NCI-H2227 treated with DMSO at 0.1 percent for 48 hours (cell line): Measurements from ENCODE around the gene FUNDC2.
"Not testable (repeated sequence)": the region's sequence is repeated elsewhere in the genome, so short reads cannot be mapped to it uniquely, and the experiment has no call there.

Experiments
- DNase-seq: peaks from one replicate; lab custom pipeline; 2025; lab: John Stamatoyannopoulos, UW

The FUNDC2 gene, protein sequence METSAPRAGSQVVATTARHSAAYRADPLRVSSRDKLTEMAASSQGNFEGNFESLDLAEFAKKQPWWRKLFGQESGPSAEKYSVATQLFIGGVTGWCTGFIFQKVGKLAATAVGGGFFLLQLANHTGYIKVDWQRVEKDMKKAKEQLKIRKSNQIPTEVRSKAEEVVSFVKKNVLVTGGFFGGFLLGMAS

DNA sequence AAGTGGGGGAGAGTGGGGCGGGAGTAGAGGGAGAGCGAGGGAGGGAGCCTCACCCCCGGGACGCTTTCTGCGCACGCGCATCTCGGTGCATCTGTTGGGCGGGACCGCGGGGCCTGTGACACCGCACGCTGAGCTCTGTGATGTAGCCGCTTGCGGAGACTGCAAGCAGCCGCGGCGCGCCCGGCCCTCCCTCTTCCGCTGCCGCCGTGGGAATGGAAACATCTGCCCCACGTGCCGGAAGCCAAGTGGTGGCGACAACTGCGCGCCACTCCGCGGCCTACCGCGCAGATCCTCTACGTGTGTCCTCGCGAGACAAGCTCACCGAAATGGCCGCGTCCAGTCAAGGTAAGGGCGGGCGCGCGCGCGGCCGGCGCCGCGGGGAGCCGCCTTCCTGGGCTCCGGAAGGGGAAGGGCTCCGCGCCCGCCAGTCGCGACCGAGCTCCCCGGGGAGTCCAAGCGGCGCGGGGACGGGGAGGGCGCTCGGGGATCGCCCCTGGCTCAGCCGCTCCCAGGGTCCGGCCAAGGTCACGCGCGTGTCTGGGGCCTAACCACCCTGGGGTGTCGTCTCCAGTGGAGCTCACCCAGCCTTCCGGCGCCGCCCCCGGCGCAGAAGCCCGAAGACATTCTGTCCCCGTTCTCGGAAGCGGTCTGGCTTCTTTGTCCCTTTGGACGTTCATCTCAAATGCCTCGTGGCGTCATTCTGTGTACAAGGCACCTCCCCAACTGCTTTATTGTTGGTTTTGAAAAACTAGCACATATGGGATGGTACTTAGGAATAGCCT lies at the start of gene FUNDC2:
TSS of gene FUNDC2 (plus strand) at position 118 of the 782 bp plus-strand sequence. CDS start at position 213, 95 bp downstream.
- DNase-seq = peak; percentile 86

DNA sequence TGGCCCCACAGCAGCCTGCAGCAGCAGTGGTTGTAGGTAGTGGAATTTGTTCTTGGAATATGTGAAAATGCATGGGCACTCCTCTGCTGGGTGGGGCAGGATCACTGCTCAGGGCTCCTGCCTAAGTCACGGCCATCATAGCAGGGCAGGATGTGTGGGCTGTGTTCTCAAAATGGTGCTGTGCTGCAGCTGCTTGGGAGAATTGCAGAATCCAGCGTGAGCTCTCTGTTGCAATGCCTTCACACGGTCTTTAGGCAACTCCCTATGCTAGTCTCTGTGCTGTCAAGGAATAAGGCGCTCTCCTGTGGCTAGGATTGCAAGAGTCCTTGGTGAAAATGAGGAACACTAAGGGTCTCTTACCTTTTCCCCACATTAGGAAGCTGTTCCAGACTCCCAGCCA lies 47.0 kb upstream of the FUNDC2 start:
- DNase-seq = no peak

DNA sequence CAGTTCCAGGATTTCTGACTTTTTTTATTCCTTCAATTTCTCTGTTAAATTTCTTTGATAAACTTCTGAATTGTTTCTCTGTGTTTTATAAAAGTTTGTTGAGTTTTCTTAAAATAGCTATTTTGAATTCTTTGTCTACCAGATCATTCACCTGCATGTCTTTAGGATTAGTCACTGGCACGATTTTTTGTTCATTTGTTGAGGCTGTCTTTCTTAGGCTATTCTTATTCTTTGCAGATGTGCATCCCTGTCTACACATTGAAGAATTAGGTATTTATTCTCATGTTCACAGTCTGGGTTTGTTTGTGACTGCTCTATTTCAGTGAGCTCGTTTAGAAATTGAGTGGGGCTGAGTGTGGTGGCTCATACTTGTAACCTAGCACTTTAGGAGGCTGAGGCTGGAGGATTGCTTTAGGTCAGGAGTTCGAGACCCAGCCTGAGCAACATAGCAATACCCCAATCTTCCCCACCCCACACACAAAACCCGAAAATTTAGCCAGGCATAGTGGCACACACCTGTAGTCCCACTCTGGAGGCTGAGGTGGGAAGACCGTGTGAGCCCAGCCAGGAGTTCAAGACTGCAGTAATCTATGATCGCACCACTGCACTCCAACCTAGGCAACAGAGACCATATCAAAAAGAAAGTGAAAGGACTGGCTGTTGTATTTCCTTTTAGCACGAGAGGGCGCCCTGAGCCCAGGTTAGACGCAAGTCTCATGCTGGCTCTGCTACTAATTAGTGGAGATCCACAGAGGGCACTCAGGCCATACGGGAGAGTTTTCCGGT lies 46.1 kb upstream of the FUNDC2 start:
- peak; percentile 37 for DNase-seq

DNA sequence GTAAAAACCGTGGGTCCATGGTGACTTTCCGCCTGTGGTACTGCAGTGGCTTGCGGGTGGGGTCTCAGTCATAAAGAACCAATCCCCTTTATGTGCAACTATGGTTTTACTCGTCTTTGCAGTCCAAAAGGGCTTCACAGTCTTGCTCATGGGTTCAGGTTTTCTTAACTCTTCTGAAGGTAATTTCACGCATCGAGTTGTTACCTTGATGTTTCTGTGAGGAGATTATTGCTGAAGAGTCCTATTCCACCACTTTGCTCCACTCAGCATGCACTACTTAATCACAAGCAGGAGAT lies 45.6 kb upstream of the FUNDC2 start:
- no peak for DNase-seq

DNA sequence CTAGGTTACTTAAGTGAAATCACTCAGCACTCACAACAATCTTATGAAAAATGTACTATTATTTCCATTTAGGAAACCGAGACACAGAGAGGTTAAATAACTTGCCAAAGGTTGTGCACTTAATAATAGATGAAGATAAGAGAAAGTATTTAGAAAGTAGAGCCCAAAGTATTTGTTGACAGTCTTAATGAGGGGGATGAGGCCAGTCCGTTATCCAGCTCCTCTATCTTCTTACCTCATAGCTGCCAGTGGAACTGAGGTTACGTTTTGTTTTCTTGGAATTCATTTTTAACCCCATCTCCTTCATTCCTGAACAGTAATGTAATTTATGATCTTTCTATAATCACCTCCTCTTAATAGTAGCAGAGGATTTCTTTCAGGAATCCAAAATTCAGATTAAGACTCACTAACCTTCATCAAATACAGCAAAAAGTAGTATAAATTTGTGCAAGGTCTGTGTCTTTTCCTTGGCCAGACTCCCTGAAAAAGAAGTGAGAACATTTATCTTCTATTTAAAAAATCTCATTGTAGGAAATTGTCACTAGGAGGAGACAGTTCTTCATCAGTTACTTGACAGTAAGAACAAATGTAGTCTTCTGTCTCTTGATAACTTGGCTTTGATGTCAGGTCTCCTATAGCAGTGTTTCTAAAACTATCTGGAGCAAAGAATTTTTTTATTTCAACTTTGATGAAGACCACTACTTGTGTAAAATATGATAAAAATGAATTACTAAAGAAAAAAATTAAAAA lies 39.6 kb upstream of the FUNDC2 start:
- no peak for DNase-seq

DNA sequence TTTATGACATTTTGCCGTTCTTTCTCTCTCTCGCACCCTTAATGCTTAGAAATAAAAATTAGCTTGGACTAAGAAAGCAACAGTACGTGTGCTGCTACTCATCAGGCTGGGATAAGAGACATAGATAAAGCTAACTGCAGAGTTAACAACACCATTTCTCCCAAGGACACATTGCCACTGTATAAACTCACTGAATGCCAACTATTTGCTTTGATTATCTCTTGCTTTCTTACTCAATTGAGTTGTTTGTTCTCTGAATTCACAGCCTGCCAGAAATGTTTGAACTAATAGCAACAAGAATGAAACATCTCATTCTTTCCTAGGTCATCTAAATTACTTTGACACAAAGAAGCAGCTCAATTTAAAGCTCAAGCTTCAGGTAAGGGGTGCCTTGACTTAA lies 38.7 kb upstream of the FUNDC2 start:
- no peak for DNase-seq

DNA sequence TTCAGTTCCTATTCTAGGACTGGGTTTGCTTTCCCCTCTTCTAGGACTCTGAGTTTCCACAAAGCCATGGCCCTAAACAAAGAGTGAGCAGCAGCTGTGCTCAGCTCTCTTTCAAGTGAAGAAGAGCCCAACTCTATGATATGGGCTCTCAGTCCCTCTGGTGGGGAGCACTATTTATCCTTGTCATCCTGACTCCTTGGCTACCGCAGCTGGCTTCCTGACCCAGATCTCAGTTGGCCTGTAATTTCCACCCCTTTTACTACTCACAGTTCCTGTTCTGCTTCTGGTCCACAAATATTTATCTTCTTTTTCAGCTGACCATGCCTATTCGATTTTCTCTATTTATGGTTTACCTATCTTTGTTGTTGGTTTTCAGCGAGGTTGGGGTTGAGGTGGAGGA lies 37.9 kb upstream of the FUNDC2 start:
- no peak for DNase-seq

DNA sequence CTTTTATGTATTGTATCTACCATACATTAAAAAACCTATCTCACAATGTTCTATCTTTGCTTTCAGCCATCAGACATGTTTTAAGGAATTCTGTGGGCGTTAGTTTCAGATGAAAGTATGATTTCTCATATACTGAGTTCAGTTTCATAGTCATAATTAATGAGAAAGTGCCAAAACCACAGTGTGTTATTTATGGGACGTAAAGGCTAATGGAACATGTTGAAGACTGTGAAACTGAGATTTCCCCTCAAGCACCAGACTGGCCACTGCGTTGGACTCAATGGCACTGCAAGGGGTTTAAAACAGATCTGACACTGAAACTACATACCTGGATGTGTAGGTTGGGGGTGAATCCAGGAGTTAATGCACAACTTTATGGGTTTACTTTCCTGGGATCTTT lies 36.1 kb upstream of the FUNDC2 start:
- no peak for DNase-seq

DNA sequence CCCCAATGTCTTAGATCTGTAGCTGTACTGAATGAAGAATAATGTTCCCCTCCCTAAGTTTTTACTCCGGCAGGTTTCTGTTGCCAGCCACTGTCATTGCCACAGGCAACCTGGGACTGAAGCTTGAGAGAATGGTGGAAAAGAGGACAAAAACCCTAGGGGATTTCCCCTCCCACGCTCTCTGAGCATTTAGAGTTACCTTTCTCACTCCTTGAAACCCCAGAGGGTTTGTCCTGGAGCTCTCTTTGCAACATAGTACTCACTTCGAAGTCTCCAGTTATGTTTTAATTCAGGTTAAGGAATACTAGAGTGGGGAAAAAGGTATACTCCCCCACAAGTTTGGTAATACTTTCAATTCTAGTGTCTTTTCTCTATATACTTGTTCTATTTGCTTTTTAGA lies 35.6 kb upstream of the FUNDC2 start:
- DNase-seq = no peak

DNA sequence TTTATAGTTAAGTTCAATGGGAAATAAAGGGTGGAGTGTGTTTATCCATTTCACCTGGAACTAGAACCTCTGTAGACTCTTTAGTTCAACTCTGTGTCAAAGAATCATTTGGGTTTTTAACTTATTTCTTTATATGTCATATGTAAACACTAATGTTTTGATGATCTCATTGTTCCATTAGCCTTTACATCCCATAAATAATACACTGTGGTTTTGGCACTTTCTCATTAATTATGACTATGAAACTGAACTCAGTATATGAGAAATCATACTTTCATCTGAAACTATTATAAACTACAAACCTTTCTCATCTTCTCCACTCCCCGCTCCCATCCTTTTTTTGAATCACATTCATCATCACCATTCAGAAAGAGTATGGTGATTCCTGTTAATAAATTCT lies 35.2 kb upstream of the FUNDC2 start:
- no peak for DNase-seq

DNA sequence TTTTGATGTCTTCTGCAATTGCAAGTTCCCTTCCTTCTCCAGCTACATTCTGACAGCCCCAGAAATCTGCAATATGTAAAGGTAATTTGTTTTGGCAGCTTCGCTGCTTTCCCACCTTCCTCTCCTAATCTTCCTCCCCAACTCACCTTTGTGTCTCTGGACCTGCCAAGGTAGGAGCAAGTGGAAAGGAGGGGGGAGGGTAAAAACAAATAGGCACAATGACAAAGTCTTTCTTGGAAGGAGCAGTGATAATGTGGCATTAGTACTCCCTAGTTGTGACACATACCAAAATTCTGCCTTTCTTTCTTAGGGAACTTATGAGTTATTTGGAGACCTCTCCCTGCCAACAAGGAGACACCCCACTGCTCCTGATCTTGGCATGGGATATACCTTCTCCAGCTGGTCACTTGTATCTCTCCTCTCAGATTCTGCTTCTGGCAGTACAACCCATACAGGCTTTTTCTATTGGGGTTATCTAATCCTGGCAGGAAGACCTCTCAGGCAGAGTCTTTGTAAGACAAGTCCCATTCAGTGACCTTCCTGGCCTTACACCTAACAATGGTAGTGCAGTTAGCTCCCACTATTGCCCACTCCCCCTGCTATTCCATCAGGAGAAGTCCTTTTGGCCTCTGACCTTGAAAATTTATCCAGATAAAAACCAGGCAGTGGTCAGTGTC lies 28.3 kb upstream of the FUNDC2 start:
- DNase-seq = no peak

DNA sequence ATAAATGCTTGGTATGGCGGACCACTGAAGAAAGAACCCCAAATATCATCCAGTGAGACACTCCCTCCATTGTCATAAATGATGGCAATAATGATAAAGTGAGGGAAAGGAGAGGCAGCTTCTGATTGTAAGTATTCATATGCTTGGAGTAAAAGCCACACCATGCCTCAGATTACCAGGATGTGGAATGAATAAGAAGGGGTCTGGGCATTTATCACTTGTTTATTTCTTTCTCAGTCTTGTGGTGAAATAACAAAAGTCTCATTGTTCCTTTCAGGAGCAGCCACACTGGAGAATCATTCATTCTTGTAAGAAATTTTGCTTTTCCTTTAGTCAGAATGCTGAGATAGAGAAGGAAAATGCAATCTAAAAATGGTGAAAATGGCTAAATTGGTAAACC lies 25.8 kb upstream of the FUNDC2 start:
- no peak for DNase-seq

DNA sequence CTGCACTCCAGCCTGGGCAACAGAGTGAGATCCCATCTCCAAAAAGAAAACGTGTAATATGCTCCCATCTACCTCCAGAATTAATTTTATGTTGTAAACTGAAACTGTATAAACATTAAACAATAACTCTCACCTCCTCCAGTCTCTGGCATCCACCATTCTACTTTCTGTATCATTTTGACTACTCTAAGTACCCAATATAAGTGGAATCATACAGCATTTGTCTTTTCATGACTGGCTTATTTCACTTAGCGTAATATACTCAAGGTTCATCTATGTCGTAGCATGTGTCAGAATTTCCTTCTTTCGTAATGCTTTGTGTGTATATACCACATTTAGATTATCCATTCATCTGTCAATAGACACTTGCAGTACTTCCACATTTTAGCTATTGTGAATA lies 24.8 kb upstream of the FUNDC2 start:
- no peak for DNase-seq

DNA sequence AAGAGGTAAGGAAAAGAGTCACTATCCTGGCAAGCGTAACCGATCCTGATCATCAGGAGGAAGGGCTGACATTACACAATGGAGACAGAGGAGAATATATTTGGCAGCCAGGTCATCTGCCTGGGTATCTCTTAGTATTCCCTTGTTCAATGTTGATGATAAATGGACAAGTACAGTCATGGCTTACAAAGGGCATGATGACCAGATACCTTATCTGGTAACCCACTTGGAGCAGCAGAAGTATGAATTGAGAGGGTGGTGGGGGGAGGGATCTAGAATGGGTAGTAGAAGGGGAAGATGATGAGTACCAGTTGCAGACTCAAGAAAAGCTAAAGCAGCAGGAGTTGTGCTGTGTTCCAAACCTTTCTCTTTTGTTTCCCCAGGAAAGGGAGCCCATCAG lies 21.5 kb upstream of the FUNDC2 start:
- no peak for DNase-seq

DNA sequence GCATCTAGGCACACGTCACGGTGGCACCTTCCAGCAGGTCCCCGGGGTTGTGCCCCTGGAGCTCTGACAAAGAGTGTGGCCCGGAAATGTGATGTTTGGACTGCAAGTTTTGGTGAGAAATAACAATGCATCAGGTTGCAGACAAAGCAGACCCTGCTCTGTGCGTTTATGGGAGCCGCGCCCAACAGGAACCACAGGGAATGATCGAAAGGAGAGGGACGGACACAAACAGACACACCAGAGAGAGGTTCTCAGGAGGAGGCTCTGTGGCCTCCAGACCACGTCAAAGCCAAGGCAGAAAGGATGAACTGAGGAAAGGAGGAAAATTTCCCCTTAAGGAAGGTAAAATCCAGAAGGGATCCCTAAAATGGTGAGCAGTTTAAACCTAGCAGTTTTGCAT lies 20.3 kb upstream of the FUNDC2 start:
- not testable (repeated sequence) for DNase-seq

DNA sequence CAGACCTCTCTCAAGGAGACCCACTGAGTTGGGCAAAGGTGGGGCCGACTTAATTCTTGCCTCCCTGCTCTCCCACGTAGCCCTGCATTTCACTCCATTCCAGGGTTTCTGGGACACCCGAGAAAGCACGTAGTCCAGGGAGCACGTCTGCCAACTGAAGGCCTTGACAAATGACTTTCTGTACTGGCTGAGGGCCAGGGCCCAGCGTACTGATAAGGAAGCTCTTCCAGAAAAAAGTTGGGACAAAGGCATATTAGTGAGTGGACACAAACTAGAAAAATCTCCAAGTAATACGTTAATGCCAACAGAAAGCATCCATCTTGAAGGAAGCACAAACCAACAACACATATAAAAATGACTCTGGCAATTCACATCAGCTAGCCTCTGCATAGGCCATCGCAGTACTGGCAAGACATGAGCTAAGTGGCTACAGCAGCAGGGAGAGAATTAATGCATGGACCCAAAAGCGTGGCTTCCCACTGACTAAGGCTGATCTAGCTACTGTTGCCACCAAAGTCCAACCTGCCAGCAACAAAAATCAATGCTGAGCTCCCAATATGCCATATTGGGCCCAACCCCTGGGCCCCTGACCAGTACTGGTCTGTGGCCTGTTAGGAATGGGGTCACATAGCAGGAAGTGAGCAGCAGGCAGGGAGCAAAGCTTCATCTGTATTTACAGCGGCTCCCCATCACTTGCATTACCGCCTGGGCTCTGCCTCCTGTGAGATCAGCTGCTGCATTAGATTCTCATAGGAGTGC lies 19.6 kb upstream of the FUNDC2 start:
- not testable (repeated sequence) for DNase-seq

DNA sequence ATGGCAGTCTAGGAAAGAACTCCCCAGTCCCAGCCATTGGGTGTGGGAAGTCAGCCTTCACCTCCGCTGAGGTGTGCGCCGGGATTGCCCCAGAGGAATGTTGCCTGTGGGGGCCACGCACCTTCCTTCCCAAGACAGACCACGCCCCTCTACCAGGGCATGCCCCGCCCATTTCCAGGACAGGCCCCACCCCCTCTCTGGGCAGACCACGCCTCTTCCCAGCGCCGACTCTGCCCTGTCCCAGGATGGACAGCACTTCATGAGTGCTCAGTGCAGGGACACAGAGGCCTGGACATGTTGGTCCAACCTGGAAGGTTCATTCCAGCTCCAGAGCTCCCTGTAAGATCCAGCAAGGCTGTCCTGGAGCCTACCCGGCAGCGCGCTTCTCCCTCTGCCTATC lies 18.1 kb upstream of the FUNDC2 start:
- DNase-seq = not testable (repeated sequence)

DNA sequence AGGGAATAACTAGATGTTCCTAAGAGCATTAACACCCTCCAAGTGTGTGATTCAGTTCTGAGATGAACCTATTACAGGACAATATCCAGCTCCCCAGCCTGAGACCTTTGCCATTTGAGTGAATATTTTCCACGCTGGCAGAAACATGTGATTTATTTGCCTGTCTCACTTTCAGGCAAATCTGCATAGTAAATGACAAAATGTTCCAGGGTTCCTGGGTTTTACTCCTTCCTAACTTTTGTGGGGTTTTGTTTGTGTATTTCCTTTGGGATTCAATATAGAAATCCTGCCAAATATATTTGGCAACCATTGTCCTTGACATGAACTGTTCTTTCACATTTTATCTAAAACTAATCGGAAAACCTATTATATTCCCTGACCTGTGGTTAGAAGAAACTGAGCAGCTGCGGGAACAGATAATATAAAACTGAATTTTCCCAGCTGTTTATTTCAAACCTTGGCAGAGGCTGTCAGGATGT lies 16.6 kb upstream of the FUNDC2 start:
- DNase-seq = no peak

DNA sequence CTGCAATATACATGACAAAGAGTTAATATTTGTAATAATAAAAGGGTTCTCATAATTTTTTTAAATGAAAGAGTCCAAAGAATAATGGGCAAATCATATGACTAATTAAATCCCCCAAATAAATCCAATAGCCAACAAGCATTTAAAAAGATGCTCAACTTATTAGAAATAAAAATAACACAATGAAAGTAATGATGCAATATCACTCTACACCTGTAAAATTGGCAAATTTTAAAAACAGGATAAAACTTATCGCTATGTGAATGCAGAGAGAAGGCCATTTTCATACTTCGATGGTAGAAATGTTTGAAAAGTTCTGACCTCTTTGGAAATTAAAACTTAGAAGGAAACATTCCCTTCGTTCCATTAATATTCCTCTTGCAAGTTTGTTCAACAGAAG lies 6.1 kb upstream of the FUNDC2 start:
- no peak for DNase-seq

DNA sequence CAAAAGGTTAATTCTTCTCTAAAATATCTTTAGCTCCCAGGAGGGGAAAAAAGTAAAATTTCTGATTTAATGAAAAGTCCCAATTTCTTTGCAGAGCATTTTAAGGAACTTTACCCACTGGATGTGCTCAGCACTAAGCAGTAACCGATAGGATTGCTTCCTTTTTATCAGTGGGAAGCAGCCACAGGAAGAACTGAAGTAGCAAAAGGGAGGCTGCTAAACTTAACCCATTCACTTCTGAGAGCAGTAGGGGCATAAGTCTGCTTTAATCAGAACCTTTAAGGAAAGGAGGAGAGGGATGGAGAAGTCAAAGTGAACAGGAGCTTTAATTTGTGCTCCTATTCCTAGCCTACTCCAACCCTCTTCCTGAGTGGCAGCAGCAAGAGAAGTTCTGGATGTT lies 4.1 kb upstream of the FUNDC2 start, which contains the start of gene F8:
TSS of gene F8 (minus strand) at position 139 of the 400 bp plus-strand sequence. CDS start 171 bp downstream, outside the sequence.
- DNase-seq = no peak
